Ishikawa (cell line): Measurements from ENCODE around the gene RPS14.

Experiments
- CEBPB ChIP-seq: IDR thresholded peaks from 2 replicates; pipeline ENCODE4 v1.6.1; 2012
- CREB1 ChIP-seq: IDR thresholded peaks from 2 replicates; pipeline ENCODE4 v1.6.1; 2012; ENCODE audit warnings: low read depth
- EGR1 ChIP-seq: IDR thresholded peaks from 2 replicates; pipeline ENCODE4 v1.6.1; 2012
- EP300 ChIP-seq: IDR thresholded peaks from 2 replicates; pipeline ENCODE4 v1.6.1; 2012; ENCODE audit warnings: borderline replicate concordance
- FOXM1 ChIP-seq: IDR thresholded peaks from 2 replicates; pipeline ENCODE4 v1.6.1; 2012; ENCODE audit warnings: low read depth, borderline replicate concordance
- NFIC ChIP-seq: IDR thresholded peaks from 2 replicates; pipeline ENCODE4 v1.6.1; 2012
- RAD21 ChIP-seq: IDR thresholded peaks from 2 replicates; pipeline ENCODE4 v1.6.1; 2012; ENCODE audit warnings: low read depth
- TAF1 ChIP-seq: IDR thresholded peaks from 2 replicates; pipeline ENCODE4 v1.6.1; 2012; ENCODE audit warnings: low read depth, mild to moderate bottlenecking
- TCF12 ChIP-seq: IDR thresholded peaks from 2 replicates; pipeline ENCODE4 v1.6.1; 2012; ENCODE audit warnings: low read depth
- TEAD4 ChIP-seq: IDR thresholded peaks from 2 replicates; pipeline ENCODE4 v1.6.1; 2012
- YY1 ChIP-seq: IDR thresholded peaks from 2 replicates; pipeline ENCODE4 v1.6.1; 2012; ENCODE audit warnings: low read depth
- ZBTB7A ChIP-seq: IDR thresholded peaks from 2 replicates; pipeline ENCODE4 v1.6.1; 2012; ENCODE audit warnings: low read depth
- TF ChIP-seq, protein P1 (sequence below): IDR thresholded peaks from 2 replicates; pipeline ENCODE4 v1.6.1; 2012
- TF ChIP-seq, protein P2 (sequence below): IDR thresholded peaks from 2 replicates; pipeline ENCODE4 v1.6.1; 2012; ENCODE audit warnings: low read depth, mild to moderate bottlenecking
- TF ChIP-seq, protein P3 (sequence below): IDR thresholded peaks from 2 replicates; pipeline ENCODE4 v1.6.1; 2012

The RPS14 gene

DNA sequence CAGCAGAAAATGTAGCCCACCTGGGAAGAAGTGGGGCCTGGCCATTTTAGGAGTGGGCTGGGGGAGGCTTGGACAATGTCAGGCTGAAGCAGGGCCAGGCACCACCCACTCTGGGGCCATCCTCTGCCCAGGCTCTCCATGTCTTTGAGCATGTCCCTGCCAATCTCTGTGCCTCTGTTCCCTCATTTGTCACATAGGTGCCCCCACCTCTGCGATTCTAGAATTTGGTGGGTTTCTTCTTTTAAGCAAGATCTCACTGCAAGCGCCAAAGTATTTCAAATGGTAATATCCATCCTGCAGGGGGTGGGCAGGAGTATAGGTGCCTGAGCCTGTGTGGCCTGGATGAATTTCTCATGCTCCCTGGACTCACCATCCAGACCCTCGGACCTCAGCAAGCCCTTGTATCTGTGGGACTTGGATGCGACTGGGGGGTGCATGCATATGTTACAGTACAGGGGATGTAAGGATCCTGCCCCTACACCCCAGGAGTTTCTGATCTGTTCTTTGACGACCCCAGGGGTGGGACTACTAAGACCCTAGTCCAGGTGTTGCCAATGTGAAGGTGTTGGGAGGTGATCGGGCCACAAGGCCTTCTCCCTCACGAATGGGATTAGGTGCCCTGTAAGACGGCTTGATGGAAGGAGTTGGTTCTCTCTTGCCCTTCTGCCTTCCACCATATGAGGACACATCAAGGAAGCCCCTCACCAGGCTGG, 41.2 kb downstream of the RPS14 start:
- TF ChIP-seq TCF12 = no peak
- TF ChIP-seq TEAD4 = no peak
- TF ChIP-seq, protein P1, sequence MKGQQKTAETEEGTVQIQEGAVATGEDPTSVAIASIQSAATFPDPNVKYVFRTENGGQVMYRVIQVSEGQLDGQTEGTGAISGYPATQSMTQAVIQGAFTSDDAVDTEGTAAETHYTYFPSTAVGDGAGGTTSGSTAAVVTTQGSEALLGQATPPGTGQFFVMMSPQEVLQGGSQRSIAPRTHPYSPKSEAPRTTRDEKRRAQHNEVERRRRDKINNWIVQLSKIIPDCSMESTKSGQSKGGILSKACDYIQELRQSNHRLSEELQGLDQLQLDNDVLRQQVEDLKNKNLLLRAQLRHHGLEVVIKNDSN = no peak
- no peak for TF ChIP-seq CEBPB
- TF ChIP-seq NFIC = no peak
- no peak for TF ChIP-seq FOXM1
- TF ChIP-seq CREB1 = no peak
- TF ChIP-seq, protein P2, sequence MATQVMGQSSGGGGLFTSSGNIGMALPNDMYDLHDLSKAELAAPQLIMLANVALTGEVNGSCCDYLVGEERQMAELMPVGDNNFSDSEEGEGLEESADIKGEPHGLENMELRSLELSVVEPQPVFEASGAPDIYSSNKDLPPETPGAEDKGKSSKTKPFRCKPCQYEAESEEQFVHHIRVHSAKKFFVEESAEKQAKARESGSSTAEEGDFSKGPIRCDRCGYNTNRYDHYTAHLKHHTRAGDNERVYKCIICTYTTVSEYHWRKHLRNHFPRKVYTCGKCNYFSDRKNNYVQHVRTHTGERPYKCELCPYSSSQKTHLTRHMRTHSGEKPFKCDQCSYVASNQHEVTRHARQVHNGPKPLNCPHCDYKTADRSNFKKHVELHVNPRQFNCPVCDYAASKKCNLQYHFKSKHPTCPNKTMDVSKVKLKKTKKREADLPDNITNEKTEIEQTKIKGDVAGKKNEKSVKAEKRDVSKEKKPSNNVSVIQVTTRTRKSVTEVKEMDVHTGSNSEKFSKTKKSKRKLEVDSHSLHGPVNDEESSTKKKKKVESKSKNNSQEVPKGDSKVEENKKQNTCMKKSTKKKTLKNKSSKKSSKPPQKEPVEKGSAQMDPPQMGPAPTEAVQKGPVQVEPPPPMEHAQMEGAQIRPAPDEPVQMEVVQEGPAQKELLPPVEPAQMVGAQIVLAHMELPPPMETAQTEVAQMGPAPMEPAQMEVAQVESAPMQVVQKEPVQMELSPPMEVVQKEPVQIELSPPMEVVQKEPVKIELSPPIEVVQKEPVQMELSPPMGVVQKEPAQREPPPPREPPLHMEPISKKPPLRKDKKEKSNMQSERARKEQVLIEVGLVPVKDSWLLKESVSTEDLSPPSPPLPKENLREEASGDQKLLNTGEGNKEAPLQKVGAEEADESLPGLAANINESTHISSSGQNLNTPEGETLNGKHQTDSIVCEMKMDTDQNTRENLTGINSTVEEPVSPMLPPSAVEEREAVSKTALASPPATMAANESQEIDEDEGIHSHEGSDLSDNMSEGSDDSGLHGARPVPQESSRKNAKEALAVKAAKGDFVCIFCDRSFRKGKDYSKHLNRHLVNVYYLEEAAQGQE = no peak
- TF ChIP-seq RAD21 = no peak
- no peak for TF ChIP-seq EGR1
- TF ChIP-seq TAF1 = no peak
- no peak for TF ChIP-seq YY1

DNA sequence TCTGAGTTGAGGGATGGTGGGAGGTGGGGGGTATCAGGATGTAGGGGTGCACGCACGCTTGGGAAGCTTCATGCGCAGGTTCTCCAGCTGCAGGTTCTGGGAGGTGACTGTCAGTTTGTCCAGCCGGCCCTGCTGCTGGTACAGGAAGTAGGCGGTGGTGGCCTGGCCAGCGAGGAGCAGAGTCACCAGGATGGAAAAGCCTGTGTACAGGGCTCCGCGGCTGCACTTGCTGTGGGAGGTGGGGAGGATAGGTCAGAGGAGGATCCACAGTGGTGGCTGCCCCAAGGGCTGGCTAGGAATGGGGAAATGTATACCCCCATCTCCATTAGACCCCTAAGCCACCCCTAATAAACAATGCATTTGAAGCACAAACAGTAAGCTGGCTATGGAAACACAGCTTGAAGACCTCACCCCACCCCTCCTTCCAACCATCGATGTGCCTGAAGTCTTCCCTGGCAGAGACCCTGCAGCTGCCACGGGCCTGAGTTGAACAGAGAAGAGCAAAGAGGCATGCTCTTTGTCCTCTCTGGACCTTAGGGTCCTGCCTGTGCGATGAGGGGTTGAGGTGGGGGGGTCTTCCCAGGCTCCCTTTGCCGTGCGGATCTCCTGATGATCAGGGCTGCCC, 42.3 kb downstream of the RPS14 start:
- TF ChIP-seq CREB1 (no peak), EGR1 (no peak), NFIC (no peak)

DNA sequence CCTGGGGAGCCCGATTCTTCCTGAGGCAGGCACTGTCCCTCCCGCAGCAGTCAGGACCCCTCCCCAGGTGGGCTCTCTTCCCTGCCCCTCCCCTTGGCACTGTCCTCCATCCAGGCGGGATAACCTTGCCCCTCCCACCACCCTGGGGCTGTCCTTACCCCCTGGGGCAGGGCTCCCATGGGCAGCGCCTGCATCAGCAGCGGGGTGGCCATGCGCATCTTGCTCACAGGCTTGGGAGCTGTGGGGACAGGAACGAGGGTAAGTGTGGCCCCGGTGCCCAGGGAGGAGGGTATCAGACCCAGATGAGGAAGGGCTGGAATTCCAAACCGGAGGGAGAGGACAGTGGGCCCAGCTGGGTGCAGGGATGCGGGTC, 42.8 kb downstream of the RPS14 start:
- no peak for TF ChIP-seq EGR1

DNA sequence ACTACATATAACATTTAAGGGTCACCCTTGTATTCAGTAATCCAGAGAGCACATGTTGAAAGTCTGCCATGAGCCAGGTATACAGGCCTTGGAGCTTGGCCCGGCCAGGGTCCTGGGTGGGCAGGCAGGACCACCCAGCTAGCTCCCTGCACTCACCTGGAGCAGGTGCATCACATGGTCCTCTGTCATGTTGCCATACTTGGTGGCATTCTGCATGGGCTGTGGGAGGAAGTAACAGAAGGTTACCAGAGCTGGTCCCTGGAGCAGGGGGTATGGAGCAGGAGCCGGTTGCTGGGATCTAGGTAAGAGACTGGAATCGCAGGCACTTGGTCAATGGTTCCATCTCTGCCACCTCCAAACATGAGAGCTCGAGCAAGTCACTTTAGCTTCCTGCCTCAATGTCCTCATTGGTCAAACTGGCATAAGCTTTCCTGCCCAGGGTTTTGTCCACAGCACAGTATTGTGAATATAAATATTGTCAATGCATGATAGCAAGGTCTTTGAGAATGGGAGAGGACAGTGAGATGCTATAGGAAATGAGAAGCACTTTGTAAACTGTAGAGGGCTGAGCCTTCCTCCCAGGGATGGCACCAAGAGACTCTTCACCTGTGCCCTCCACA, 43.3 kb downstream of the RPS14 start:
- TF ChIP-seq TAF1 (no peak), ZBTB7A (no peak), YY1 (no peak), NFIC (no peak), RAD21 (no peak), TCF12 (no peak), FOXM1 (no peak), CEBPB (no peak), CREB1 (no peak), EGR1 (no peak), TEAD4 (no peak), EP300 (no peak)
- TF ChIP-seq, protein P2 = no peak
- TF ChIP-seq, protein P1 = no peak
- TF ChIP-seq, protein P3, sequence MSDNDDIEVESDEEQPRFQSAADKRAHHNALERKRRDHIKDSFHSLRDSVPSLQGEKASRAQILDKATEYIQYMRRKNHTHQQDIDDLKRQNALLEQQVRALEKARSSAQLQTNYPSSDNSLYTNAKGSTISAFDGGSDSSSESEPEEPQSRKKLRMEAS = no peak

DNA sequence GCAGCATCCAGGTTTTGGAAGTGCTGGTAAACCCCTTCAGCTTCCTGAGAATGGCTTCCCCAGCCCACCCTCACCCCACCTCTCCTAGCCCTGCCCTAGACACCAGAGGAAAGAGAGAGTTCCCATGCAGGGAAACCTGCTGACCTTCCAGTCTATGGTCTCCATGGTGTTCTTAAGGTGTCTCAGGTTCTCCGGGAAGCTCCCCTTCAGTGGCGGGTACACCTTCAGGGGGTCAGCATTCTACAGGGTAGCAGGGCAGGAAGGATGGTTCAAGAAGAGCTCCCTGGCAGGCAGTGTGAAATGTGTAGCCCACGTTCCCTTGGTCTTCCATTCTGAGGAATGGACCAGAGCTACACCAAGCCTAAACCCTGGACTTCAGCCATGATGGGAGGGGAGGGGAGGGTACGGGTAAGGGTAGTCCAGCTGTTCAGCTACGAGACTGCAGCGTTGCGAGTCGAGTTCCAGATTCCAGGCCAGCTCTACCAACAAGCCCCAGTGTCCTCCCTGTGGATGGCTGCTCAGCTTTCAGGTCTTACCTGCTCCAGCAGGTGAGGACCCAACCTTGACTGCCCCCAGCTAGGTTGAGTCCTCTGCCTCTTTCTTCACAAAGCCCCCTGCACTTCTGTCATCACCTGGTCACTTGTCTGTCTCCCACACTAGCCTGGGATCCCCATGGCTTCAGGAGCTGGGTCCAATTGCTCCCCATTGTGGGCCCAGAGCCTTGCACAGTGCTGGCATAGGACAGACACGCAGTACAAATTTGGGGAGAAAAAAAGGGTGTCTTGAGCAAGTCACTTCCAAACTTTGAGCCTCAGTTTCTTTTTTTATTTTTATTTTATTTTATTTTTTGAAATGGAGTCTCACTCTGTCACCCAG, 44.4 kb downstream of the RPS14 start:
- TF ChIP-seq FOXM1 = no peak
- TF ChIP-seq TCF12 = no peak
- no peak for TF ChIP-seq YY1
- TF ChIP-seq, protein P2 = no peak
- no peak for TF ChIP-seq EP300
- no peak for TF ChIP-seq TEAD4
- TF ChIP-seq, protein P3 = no peak
- no peak for TF ChIP-seq RAD21
- TF ChIP-seq, protein P1 = no peak
- TF ChIP-seq ZBTB7A = no peak
- TF ChIP-seq NFIC = no peak
- TF ChIP-seq CREB1 = no peak
- TF ChIP-seq CEBPB = no peak
- no peak for TF ChIP-seq TAF1
- TF ChIP-seq EGR1 = no peak
